HL-60 (cell line): ENCODE data around the gene PROZ.

Source experiments
- DNase-seq, 2 experiments: peaks; one replicate each; pipeline ENCODE4 v3.0.0-alpha.2; 2010 to 2020; ENCODE audit warnings: low read depth in 1 of 2, low spot score in 1 of 2
- H3K27ac ChIP-seq: fragments of 250-450 bp; sonication (Bioruptor Pico); replicated peaks from 2 replicates; pipeline ENCODE4 v1.5.1; 2020; ENCODE audit warnings: mild to moderate bottlenecking, moderate library complexity
- H3K27me3 ChIP-seq: fragments of 250-450 bp; sonication (Bioruptor Pico); 2 replicates; pipeline ENCODE4 v1.5.1; 2021; ENCODE audit warnings: mild to moderate bottlenecking, moderate library complexity; ENCODE audit not compliant: insufficient read depth, poor library complexity, severe bottlenecking
- H3K4me3 ChIP-seq: replicated peaks from 2 replicates; pipeline ENCODE4 v1.5.1; 2011; ENCODE audit warnings: mild to moderate bottlenecking, control low read depth, low read length; ENCODE audit not compliant: insufficient read depth
- GABPA ChIP-seq: IDR thresholded peaks from 2 replicates; pipeline ENCODE4 v1.6.1; 2012; ENCODE audit warnings: low read depth
- POLR2AphosphoS5 ChIP-seq: IDR thresholded peaks from 2 replicates; pipeline ENCODE4 v1.6.1; 2012; ENCODE audit warnings: low read depth
- REST ChIP-seq: IDR thresholded peaks from 2 replicates; pipeline ENCODE4 v1.6.1; 2012; ENCODE audit warnings: low read depth; ENCODE audit not compliant: insufficient replicate concordance
- SPI1 ChIP-seq: IDR thresholded peaks from 2 replicates; pipeline ENCODE4 v1.6.1; 2012; ENCODE audit warnings: low read depth, mild to moderate bottlenecking, borderline replicate concordance
- TF ChIP-seq, protein P1 (sequence below): IDR thresholded peaks from one replicate; pipeline ENCODE4 v1.5.1; 2011; ENCODE audit warnings: low read length, control low read depth, inconsistent platforms; ENCODE audit not compliant: insufficient read depth

The PROZ gene

GRCh38 chr13:113118261-113119021 is 40.0 kb upstream of the PROZ start:
- Histone ChIP-seq H3K27me3 (peaks cover 10% of the 10 kb centered on the region), H3K4me3 (no peak overlapping the region)
- TF ChIP-seq GABPA = no peak
- no peak for TF ChIP-seq POLR2AphosphoS5
- no peak for TF ChIP-seq REST
- no peak for TF ChIP-seq SPI1
- TF ChIP-seq, protein P1, sequence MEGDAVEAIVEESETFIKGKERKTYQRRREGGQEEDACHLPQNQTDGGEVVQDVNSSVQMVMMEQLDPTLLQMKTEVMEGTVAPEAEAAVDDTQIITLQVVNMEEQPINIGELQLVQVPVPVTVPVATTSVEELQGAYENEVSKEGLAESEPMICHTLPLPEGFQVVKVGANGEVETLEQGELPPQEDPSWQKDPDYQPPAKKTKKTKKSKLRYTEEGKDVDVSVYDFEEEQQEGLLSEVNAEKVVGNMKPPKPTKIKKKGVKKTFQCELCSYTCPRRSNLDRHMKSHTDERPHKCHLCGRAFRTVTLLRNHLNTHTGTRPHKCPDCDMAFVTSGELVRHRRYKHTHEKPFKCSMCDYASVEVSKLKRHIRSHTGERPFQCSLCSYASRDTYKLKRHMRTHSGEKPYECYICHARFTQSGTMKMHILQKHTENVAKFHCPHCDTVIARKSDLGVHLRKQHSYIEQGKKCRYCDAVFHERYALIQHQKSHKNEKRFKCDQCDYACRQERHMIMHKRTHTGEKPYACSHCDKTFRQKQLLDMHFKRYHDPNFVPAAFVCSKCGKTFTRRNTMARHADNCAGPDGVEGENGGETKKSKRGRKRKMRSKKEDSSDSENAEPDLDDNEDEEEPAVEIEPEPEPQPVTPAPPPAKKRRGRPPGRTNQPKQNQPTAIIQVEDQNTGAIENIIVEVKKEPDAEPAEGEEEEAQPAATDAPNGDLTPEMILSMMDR = no peak

GRCh38 chr13:113119166-113119821 is 39.2 kb upstream of the PROZ start:
- TF ChIP-seq REST = no peak
- TF ChIP-seq SPI1 = no peak
- TF ChIP-seq, protein P1 = no peak
- no peak for TF ChIP-seq POLR2AphosphoS5
- no peak for TF ChIP-seq GABPA
- no peak for DNase-seq
- Histone ChIP-seq H3K4me3 (no peak overlapping the region), H3K27me3 (peaks cover 5% of the 10 kb centered on the region), H3K27ac (no peak overlapping the region)

More at GRCh38 chr13:113118261-113119021, 40.0 kb upstream of the PROZ start:
- no peak overlapping the region for H3K27ac ChIP-seq
- DNase-seq = no peak

- peaks cover 2% of the 10 kb centered on the region for H3K27me3 ChIP-seq
- TF ChIP-seq, protein P1 = no peak
- TF ChIP-seq REST (no peak), SPI1 (no peak), POLR2AphosphoS5 (no peak), GABPA (no peak)
- no peak overlapping the region for H3K27ac ChIP-seq
- DNase-seq = no peak
- H3K4me3 ChIP-seq = no peak overlapping the region
Observed at GRCh38 chr13:113119822-113120189, 38.6 kb upstream of the PROZ start.
